ENCODE data around the gene ETS1.

Gene ETS1

GRCh38 chr11:128511712-128512111 lies 75.6 kb downstream of the ETS1 start:
- H3K36me3 ChIP-seq (ENCODE audit: control insufficient read depth in 2 of 2, insufficient read depth in 1 of 2, low read length in 2 of 2): peaks cover 0 to 7% of the 10 kb centered on the region in 2 experiments; a peak in 1 of 3 replicates
- no peak overlapping the region for H3K27ac ChIP-seq (ENCODE audit: extremely low read depth, low read depth, low read length)
- no peak overlapping the region for H3K4me3 ChIP-seq (ENCODE audit: low read depth, low read length)
- CTCF ChIA-PET: interaction anchor here (0.7 kb wide), 2 partner anchors 320 to 607 kb away, joined by 3 read pairs; no protein-coding TSS in a partner anchor
- POLR2A ChIA-PET: no interaction called here
- no peaks in the 10 kb centered on the region for H3K9me3 ChIP-seq (ENCODE audit: control insufficient read depth, insufficient read depth, low read depth, low read length)
- TF ChIP-seq ZNF2 (tag by site-specific recombination; IDR thresholded peaks at IDR 0.05) (no peak), BCL6B (tag by site-specific recombination; IDR thresholded peaks at IDR 0.05) (no peak), PRDM1 (tag by site-specific recombination; IDR thresholded peaks at IDR 0.05) (no peak), ZNF248 (tag by site-specific recombination; IDR thresholded peaks at IDR 0.05) (no peak), YY1 (tag by site-specific recombination; IDR thresholded peaks at IDR 0.05) (no peak), ZNF621 (tag by site-specific recombination; IDR thresholded peaks at IDR 0.05) (no peak), ZBTB6 (tag by site-specific recombination; IDR thresholded peaks at IDR 0.05) (no peak), ZNF132 (tag by site-specific recombination; IDR thresholded peaks at IDR 0.05; ENCODE audit: borderline replicate concordance) (no peak), TRIM28 (IDR thresholded peaks at IDR 0.05; ENCODE audit: borderline replicate concordance, low read length) (no peak), ZNF658 (tag by site-specific recombination; IDR thresholded peaks at IDR 0.05) (no peak), ZNF747 (tag by site-specific recombination; IDR thresholded peaks at IDR 0.05) (no peak), TCF7L2 (IDR thresholded peaks at IDR 0.05; ENCODE audit: borderline replicate concordance, low read depth, low read length) (no peak)
- H3K4me1 ChIP-seq (ENCODE audit: control insufficient read depth, insufficient read depth, low read length): peaks cover 2% of the 10 kb centered on the region; the same call in 1 of the 2 replicates

- CTCF ChIA-PET: interaction anchor here (0.5 to 0.7 kb wide), 4 partner anchors 9 to 929 kb away, joined by 3 to 5 read pairs (median 4); no protein-coding TSS in a partner anchor
- H3K4me1 ChIP-seq (ENCODE audit: control insufficient read depth, insufficient read depth, low read length): peaks cover 2% of the 10 kb centered on the region; the same call in 1 of the 2 replicates
- peak; percentile 53; the same call in 1 of the 2 replicates for TF ChIP-seq PRDM1 (tag by site-specific recombination; IDR thresholded peaks at IDR 0.05)
- TF ChIP-seq OSR2 (tag by site-specific recombination; IDR thresholded peaks at IDR 0.05): no peak
- POLR2A ChIA-PET: no interaction called here
- H3K27ac ChIP-seq (ENCODE audit: extremely low read depth, low read depth, low read length): no peak overlapping the region
- peaks cover 0 to 7% of the 10 kb centered on the region in 2 experiments; a peak in 1 of 3 replicates for H3K36me3 ChIP-seq (ENCODE audit: control insufficient read depth in 2 of 2, insufficient read depth in 1 of 2, low read length in 2 of 2)
- no peak overlapping the region for H3K4me3 ChIP-seq (ENCODE audit: low read depth, low read length)
- no peaks in the 10 kb centered on the region for H3K9me3 ChIP-seq (ENCODE audit: control insufficient read depth, insufficient read depth, low read depth, low read length)
These were observed 77.6 kb downstream of the ETS1 start for GRCh38 chr11:128509621-128510389.

GRCh38 chr11:128508770-128509510 lies 78.4 kb downstream of the ETS1 start:
- Histone ChIP-seq H3K36me3 (ENCODE audit: control insufficient read depth in 2 of 2, insufficient read depth in 1 of 2, low read length in 2 of 2) (peaks cover 0 to 7% of the 10 kb centered on the region in 2 experiments; a peak in 1 of 3 replicates), H3K4me1 (ENCODE audit: control insufficient read depth, insufficient read depth, low read length) (peaks cover 2% of the 10 kb centered on the region; the same call in 1 of the 2 replicates), H3K4me3 (ENCODE audit: low read depth, low read length) (no peak overlapping the region), H3K27ac (ENCODE audit: extremely low read depth, low read depth, low read length) (no peak overlapping the region), H3K9me3 (ENCODE audit: control insufficient read depth, insufficient read depth, low read depth, low read length) (no peaks in the 10 kb centered on the region)
- CTCF ChIA-PET: interaction anchor here (0.6 to 0.8 kb wide), 4 partner anchors 8 to 928 kb away, joined by 3 to 5 read pairs (median 3); no protein-coding TSS in a partner anchor
- POLR2A ChIA-PET: interaction anchor here (0.7 to 1.0 kb wide), 2 partner anchors 10 to 28 kb away, joined by 3 read pairs; no protein-coding TSS in a partner anchor
- TF ChIP-seq SP7 (tag by site-specific recombination; IDR thresholded peaks at IDR 0.05): no peak
- no peak for TF ChIP-seq ZSCAN30 (tag by site-specific recombination; IDR thresholded peaks at IDR 0.05)
- TF ChIP-seq ZNF133 (tag by site-specific recombination; IDR thresholded peaks at IDR 0.05): no peak
- TF ChIP-seq ZNF16 (tag by site-specific recombination; IDR thresholded peaks at IDR 0.05; ENCODE audit: low read depth): no peak
- TF ChIP-seq SP2 (tag by site-specific recombination; IDR thresholded peaks at IDR 0.05): no peak
- no peak for TF ChIP-seq ZNF416 (tag by site-specific recombination; IDR thresholded peaks at IDR 0.05)
- TF ChIP-seq GLI2 (tag by site-specific recombination; IDR thresholded peaks at IDR 0.05; ENCODE audit: borderline replicate concordance, low read depth): no peak
- no peak for TF ChIP-seq ZNF624 (tag by site-specific recombination; IDR thresholded peaks at IDR 0.05)
- no peak for TF ChIP-seq ZNF529 (tag by site-specific recombination; IDR thresholded peaks at IDR 0.05; ENCODE audit: insufficient replicate concordance)
- no peak for TF ChIP-seq MYNN (tag by site-specific recombination; IDR thresholded peaks at IDR 0.05; ENCODE audit: borderline replicate concordance)

All from HEK293 (cell line).